OCI-LY1 (cell line): ENCODE data around the gene SMTNL1.

ENCODE experiments used
- H2AFZ ChIP-seq: fragments of 200-600 bp; sonication (generic), shearing (Covaris generic); 2 replicates; pipeline ENCODE4 v1.6.0; 2014; ENCODE audit warnings: antibody characterized with exemption, mild to moderate bottlenecking, low read length
- H3F3A ChIP-seq: fragments of 200-600 bp; sonication (generic), shearing (Covaris generic); 2 replicates; pipeline ENCODE4 v1.6.0; 2014; ENCODE audit warnings: mild to moderate bottlenecking, antibody characterized with exemption, low read length, moderate library complexity; ENCODE audit not compliant: insufficient read depth
- H3K27ac ChIP-seq: fragments of 200-600 bp; sonication (generic); 2 replicates; pipeline ENCODE4 v1.5.1; 2014; ENCODE audit warnings: low read length, mixed run types, mild to moderate bottlenecking, low read depth; ENCODE audit not compliant: poor library complexity, severe bottlenecking
- H3K27me3 ChIP-seq: fragments of 200-600 bp; sonication (generic); 2 replicates; pipeline ENCODE4 v1.6.0; 2014; ENCODE audit warnings: antibody characterized with exemption, mild to moderate bottlenecking, low read length, moderate library complexity; ENCODE audit not compliant: insufficient read depth
- H3K36me3 ChIP-seq: fragments of 200-600 bp; sonication (generic); 2 replicates; pipeline ENCODE4 v1.6.1; 2014; ENCODE audit warnings: mild to moderate bottlenecking, antibody characterized with exemption, low read length, moderate library complexity, mixed read lengths; ENCODE audit not compliant: insufficient read depth
- H3K4me1 ChIP-seq: fragments of 200-600 bp; sonication (generic); 2 replicates; pipeline ENCODE4 v1.5.1; 2014; ENCODE audit warnings: mild to moderate bottlenecking, low read length, moderate library complexity; ENCODE audit not compliant: insufficient read depth, severe bottlenecking
- H3K4me2 ChIP-seq: fragments of 200-600 bp; sonication (generic), shearing (Covaris generic); 2 replicates; pipeline ENCODE4 v1.6.1; 2014; ENCODE audit warnings: low read length
- H3K4me3 ChIP-seq: fragments of 200-600 bp; sonication (generic); 2 replicates; pipeline ENCODE4 v1.5.1; 2014; ENCODE audit warnings: low read length, low read depth, mild to moderate bottlenecking, mixed read lengths; ENCODE audit not compliant: poor library complexity, severe bottlenecking
- H3K79me2 ChIP-seq: fragments of 200-600 bp; shearing (Covaris generic); 2 replicates; pipeline ENCODE4 v1.6.1; 2016; ENCODE audit warnings: mixed run types, low read length, mixed read lengths; ENCODE audit not compliant: insufficient read depth
- H3K9ac ChIP-seq: fragments of 200-600 bp; sonication (generic), shearing (Covaris generic); 2 replicates; pipeline ENCODE4 v1.6.1; 2014; ENCODE audit warnings: mild to moderate bottlenecking, low read length, mixed read lengths
- H3K9me2 ChIP-seq: fragments of 200-600 bp; sonication (generic), shearing (Covaris generic); 2 replicates; pipeline ENCODE4 v1.6.1; 2014; ENCODE audit warnings: low read depth, mild to moderate bottlenecking, low read length, mixed read lengths
- H3K9me3 ChIP-seq: fragments of 200-600 bp; shearing (Covaris generic); 2 replicates; pipeline ENCODE4 v1.6.1; 2014; ENCODE audit warnings: low read length, mixed read lengths
- H4K20me1 ChIP-seq: fragments of 200-600 bp; sonication (generic), shearing (Covaris generic); 2 replicates; pipeline ENCODE4 v1.6.0; 2016; ENCODE audit warnings: mild to moderate bottlenecking, low read length; ENCODE audit not compliant: insufficient read depth
- EZH2 ChIP-seq: fragments of 200-600 bp; sonication (generic), shearing (Covaris generic); IDR thresholded peaks from 2 replicates; pipeline ENCODE4 v1.8.0; 2017; ENCODE audit warnings: borderline replicate concordance, mixed run types, mild to moderate bottlenecking, antibody characterized with exemption, low read length, moderate library complexity, mixed read lengths
- TF ChIP-seq, protein P1 (sequence below): fragments of 200-600 bp; sonication (generic), shearing (Covaris generic); IDR thresholded peaks from 2 replicates; pipeline ENCODE4 v1.5.1; 2017; ENCODE audit warnings: mild to moderate bottlenecking, antibody characterized with exemption, low read length, moderate library complexity, mixed read lengths

The SMTNL1 gene

DNA sequence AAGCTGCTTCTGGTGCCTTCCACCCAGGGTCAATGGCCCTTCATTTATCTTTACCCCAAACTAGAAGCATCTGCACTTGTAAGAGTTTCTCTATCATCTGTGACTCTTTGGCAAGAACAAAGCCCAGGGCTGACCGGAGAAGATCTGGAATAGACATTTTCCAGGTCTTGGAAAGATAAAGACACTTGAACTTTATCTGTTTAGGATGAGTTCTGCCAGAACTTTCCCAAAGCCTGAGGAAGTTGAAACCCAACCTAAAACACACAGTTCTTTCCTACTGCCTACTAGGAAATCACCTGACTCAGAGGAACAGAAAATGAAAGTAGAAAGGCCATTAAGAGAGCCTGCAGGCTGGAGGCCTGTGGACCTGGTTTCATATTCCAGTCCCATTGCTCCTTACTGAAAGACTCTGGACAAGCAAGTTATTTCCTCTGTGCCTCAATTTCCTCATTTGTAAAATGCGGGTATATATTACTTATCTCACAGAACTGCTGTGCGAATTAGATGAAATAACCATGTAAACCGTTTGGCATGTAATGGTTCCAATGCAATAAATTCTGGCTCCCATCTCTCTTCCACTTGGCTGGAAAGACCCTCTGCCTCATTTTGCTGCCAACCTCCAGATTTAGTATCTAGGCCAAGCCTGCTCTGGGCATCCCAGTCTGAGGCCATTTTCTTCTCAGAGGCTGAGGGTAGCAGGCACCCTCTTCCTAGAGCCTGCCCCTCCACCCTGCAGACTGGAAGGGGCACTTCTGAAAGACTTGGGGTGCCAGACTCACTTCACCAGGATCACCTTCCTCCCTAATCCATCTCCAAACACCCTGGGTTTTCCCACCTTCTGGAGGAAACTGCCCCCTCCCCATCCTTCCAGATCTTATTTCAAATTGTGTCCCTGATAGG lies 28.9 kb downstream of the SMTNL1 start:
- Histone ChIP-seq H3K36me3 (no peaks in the 10 kb centered on the region), H3K9me3 (no peaks in the 10 kb centered on the region), H3K4me3 (peak overlapping the region; percentile 99), H4K20me1 (no peaks in the 10 kb centered on the region), H3K9ac (peak overlapping the region; percentile 96), H3K27me3 (no peaks in the 10 kb centered on the region), H2AFZ (no peak overlapping the region), H3K4me1 (peaks cover 16% of the 10 kb centered on the region), H3K9me2 (no peaks in the 10 kb centered on the region), H3K4me2 (peak overlapping the region; percentile 96), H3F3A (no peaks in the 10 kb centered on the region), H3K27ac (peak overlapping the region; percentile 56), H3K79me2 (no peaks in the 10 kb centered on the region)
- no peak for TF ChIP-seq EZH2
- TF ChIP-seq, protein P1, sequence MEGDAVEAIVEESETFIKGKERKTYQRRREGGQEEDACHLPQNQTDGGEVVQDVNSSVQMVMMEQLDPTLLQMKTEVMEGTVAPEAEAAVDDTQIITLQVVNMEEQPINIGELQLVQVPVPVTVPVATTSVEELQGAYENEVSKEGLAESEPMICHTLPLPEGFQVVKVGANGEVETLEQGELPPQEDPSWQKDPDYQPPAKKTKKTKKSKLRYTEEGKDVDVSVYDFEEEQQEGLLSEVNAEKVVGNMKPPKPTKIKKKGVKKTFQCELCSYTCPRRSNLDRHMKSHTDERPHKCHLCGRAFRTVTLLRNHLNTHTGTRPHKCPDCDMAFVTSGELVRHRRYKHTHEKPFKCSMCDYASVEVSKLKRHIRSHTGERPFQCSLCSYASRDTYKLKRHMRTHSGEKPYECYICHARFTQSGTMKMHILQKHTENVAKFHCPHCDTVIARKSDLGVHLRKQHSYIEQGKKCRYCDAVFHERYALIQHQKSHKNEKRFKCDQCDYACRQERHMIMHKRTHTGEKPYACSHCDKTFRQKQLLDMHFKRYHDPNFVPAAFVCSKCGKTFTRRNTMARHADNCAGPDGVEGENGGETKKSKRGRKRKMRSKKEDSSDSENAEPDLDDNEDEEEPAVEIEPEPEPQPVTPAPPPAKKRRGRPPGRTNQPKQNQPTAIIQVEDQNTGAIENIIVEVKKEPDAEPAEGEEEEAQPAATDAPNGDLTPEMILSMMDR, result no peak

DNA sequence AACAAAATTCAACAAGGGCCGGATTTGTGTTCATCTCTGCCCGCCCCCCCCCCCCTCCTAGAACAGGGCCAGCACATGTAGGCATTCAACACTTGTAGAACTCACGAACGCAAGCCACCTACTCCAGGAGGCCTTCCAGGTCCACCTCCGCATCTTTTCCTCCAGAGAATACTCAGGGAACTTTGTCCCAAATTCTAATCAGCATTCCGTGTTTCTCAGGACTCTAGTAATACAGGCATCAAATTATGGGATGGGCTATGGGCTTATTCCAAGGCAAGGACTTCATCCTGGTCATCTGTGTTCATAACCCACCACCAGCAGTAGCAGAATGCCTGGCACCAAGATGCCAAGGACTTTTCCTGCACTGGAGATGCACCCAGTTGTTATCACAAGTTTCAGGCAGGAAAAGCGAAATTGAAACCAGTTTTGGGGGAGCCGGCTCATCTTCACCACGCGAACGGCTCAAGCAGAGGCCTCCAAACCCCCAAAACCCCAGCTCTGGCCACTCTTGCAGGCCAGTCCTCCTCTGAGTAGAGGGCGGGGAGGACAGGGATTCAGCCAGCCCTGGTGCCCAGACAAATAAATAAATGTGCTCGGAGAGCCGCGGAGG lies 29.6 kb downstream of the SMTNL1 start:
- no peaks in the 10 kb centered on the region for H3K36me3 ChIP-seq
- H3K27ac ChIP-seq, result peak overlapping the region; percentile 9
- peak overlapping the region; percentile 84 for H2AFZ ChIP-seq
- H3K9ac ChIP-seq, result peak overlapping the region; percentile 96
- H3K9me3 ChIP-seq, result no peaks in the 10 kb centered on the region
- TF ChIP-seq, protein P1, result no peak
- no peak for TF ChIP-seq EZH2
- no peaks in the 10 kb centered on the region for H3F3A ChIP-seq
- H4K20me1 ChIP-seq, result no peaks in the 10 kb centered on the region
- H3K4me3 ChIP-seq, result peak overlapping the region; percentile 99
- H3K79me2 ChIP-seq, result no peaks in the 10 kb centered on the region
- H3K4me2 ChIP-seq, result peak overlapping the region; percentile 96
- no peaks in the 10 kb centered on the region for H3K9me2 ChIP-seq
- H3K27me3 ChIP-seq, result no peaks in the 10 kb centered on the region
- peaks cover 16% of the 10 kb centered on the region for H3K4me1 ChIP-seq

DNA sequence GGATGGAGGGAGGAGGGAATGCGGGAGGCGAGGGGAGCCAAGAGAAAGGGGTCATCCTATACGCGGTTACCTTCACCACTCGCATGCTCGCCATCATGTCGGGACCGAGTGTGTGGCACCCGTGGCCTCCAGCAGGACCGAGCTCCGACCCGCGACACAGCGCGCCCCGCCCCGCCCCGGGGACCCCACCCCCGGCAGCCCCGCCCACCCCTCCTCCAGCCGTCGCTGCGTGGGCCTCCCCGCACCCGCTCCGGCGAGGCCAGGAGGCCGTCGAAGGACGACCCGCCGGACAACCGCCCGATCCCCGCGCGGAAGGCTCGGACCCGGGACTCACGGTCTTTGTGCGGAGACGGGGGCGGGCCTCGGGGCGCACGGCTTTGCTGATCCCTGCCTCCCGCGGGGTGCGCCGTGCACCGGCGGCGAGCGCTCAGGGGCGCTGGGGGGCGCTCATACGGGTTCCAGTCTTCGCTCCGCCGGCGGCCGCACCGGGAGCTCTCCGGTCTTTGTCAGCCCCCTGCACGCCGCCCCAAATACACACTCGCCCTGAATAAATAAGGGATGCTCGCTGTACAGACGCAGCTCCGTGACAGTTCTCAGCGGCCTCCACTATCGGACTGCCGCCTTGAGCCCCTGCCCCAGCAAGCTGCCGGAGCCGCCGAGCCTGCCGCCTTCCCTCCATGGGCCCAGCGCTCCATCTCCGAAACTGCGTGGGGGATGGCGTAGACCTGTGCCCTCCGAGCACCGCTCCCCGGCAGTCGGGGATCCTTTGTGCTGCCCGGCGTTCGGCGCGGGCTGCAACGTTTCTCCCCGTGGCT lies 30.3 kb downstream of the SMTNL1 start, which contains the start of gene UBE2L6:
Gene UBE2L6 (minus strand): TSS at position 158 of the 815 bp plus-strand sequence. CDS start 61 bp downstream, at position 97.
- Histone ChIP-seq H3K79me2 (no peaks in the 10 kb centered on the region), H3K36me3 (no peaks in the 10 kb centered on the region), H3K27ac (peak within 1 kb of the TSS; percentile 56), H3K4me3 (peak within 1 kb of the TSS; percentile 99), H3K9me2 (no peaks in the 10 kb centered on the region), H3K9me3 (no peaks in the 10 kb centered on the region), H3K9ac (peak within 1 kb of the TSS; percentile 96), H3K4me2 (peak within 1 kb of the TSS; percentile 96), H2AFZ (peak within 1 kb of the TSS; percentile 84), H4K20me1 (no peaks in the 10 kb centered on the region), H3F3A (no peaks in the 10 kb centered on the region), H3K27me3 (no peaks in the 10 kb centered on the region), H3K4me1 (peaks cover 16% of the 10 kb centered on the region)
- no peak for TF ChIP-seq EZH2
- TF ChIP-seq, protein P1, result no peak; the same call in 1 of the 2 replicates
